ENCODE results near the gene DNAJC3.
"Not testable (repeated sequence)": the region's sequence is repeated elsewhere in the genome, so short reads cannot be mapped to it uniquely, and the experiment has no call there.

DNAJC3 gene

GRCh38 chr13:95671597-95671996, 5.3 kb upstream of the DNAJC3 start:
- H3K27ac ChIP-seq, result no peak overlapping the region

GRCh38 chr13:95676105-95676761, 706 bp upstream of the DNAJC3 start:
- TF ChIP-seq ZFX (IDR thresholded peaks at IDR 0.05; ENCODE audit: borderline replicate concordance), result no peak
- no peak for TF ChIP-seq CTCF (IDR thresholded peaks at IDR 0.05)
- peak overlapping the region; percentile 83 for H3K27ac ChIP-seq

More at GRCh38 chr13:95671597-95671996, 5.3 kb upstream of the DNAJC3 start:
- no peak for TF ChIP-seq CTCF (IDR thresholded peaks at IDR 0.05)
- TF ChIP-seq ZFX (IDR thresholded peaks at IDR 0.05; ENCODE audit: borderline replicate concordance), result no peak

GRCh38 chr13:95677564-95678266, 776 bp downstream of the DNAJC3 start:
- peak overlapping the region; percentile 83 for H3K27ac ChIP-seq
- TF ChIP-seq CTCF (IDR thresholded peaks at IDR 0.05) (no peak), ZFX (IDR thresholded peaks at IDR 0.05; ENCODE audit: borderline replicate concordance) (no peak)

- H3K27ac ChIP-seq, result no peak overlapping the region
- TF ChIP-seq CTCF (IDR thresholded peaks at IDR 0.05), result no peak
- TF ChIP-seq ZFX (IDR thresholded peaks at IDR 0.05; ENCODE audit: borderline replicate concordance), result no peak
Observed at GRCh38 chr13:95678967-95679366, 2.0 kb downstream of the DNAJC3 start.

- TF ChIP-seq CTCF (IDR thresholded peaks at IDR 0.05) (no peak), ZFX (IDR thresholded peaks at IDR 0.05; ENCODE audit: borderline replicate concordance) (no peak)
- no peak overlapping the region for H3K27ac ChIP-seq
Observed at GRCh38 chr13:95679722-95680121, 2.8 kb downstream of the DNAJC3 start.

- H3K27ac ChIP-seq, result no peak overlapping the region
- no peak for TF ChIP-seq CTCF (IDR thresholded peaks at IDR 0.05)
- TF ChIP-seq ZFX (IDR thresholded peaks at IDR 0.05; ENCODE audit: borderline replicate concordance), result no peak
Observed at GRCh38 chr13:95684418-95684817, 7.5 kb downstream of the DNAJC3 start.

GRCh38 chr13:95684960-95685359, 8.0 kb downstream of the DNAJC3 start:
- H3K27ac ChIP-seq, result not testable (repeated sequence)
